Stimulated activated CD4-positive, alpha-beta T cell treated with anti-CD3 and anti-CD28 coated beads, Interleukin-4, amount 100 ng/mL, for 24 hours (primary cell): ENCODE measurements around the gene CDH13.

Experiments
- DNase-seq: peaks from one replicate; pipeline ENCODE4 v3.0.0-alpha.2; 2020

CDH13 gene

DNA sequence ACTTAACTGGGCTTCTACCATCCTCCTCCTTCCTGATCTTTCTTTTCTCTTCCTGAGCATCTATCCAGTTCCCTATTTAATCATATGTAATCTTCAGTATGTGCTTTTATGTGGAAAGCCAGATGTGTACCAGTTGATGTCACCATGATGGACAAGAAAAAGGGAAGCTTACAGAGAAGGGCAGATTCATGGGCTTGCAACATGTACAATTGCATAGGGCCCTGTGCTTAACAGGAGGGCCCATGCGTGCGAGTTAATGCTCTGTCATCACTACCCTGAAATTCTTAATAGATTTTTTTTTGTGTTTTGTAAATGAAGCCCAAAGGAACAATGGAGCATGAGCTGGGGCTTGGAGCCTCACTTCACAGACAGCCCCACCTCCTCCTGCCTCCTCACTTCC, 124.3 kb downstream of the CDH13 start:
- no peak for DNase-seq

- DNase-seq: no peak
These were observed 125.4 kb downstream of the CDH13 start for GRCh38 chr16:82752172-82752571.

- no peak for DNase-seq
These were observed 127.1 kb downstream of the CDH13 start for GRCh38 chr16:82753821-82754220.

DNA sequence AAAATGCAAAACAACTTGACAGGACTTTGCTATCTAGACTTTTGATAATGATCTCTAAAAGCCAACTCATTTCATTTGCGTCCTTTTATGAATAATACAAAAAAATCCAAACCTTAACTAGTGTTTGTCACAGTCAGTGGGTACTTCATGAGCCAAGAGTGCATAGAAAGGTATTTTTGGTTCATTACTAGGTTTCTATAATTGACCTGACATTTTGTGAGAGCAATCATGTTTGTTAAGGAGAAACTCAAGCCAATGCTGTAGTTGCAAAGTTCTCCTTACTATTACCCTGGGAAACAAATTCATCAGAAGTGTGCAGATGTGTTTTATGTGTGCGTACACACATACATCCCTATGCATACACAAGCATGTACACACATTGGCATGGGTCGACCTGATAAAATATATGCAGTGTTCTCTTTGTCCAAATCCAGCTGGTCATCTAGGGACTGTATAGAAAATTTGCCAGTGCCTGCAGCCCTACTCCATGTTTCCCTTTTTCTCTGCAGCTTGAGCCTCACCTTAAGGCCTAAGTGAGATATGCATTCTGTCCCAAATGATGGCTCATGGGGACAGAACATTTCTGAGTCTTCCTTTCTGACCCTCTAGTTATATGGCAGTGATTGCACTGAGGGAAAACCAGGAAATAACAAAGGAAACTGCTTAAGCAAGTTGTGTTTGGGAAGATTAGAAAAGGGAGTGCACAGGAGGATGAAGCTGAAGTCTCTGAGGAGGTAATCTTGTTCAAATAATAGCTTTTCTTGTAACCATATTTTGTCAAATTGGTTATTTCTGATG, 128.1 kb downstream of the CDH13 start:
- no peak for DNase-seq

GRCh38 chr16:82755570-82756282, 129.0 kb downstream of the CDH13 start:
- no peak for DNase-seq

GRCh38 chr16:82756283-82756599, 129.5 kb downstream of the CDH13 start:
- DNase-seq: no peak

DNA sequence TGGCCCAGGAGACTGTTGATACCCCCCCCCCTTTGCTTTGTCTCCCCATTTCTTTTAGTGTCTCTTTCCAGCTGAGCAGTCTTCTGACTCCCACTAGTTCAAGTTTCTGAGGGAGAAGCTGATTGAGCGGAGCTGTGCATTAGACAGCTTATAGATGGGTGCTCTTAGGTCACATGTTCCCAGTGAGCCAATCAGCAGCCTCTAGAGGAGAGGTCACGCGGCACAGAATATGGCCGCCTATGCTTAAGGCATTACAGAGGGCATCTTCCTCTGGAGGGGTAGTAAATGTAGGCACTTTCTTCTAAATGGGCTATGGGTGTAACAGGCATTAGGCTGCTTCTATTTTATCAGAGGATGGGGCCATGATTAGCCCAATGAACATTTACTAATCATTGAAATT, 131.6 kb downstream of the CDH13 start:
- DNase-seq: no peak

- no peak for DNase-seq
These were observed 132.1 kb downstream of the CDH13 start for GRCh38 chr16:82758904-82759303.

- no peak for DNase-seq
These were observed 134.5 kb downstream of the CDH13 start for GRCh38 chr16:82761236-82761635.

GRCh38 chr16:82761858-82762257, 135.1 kb downstream of the CDH13 start:
- no peak for DNase-seq

DNA sequence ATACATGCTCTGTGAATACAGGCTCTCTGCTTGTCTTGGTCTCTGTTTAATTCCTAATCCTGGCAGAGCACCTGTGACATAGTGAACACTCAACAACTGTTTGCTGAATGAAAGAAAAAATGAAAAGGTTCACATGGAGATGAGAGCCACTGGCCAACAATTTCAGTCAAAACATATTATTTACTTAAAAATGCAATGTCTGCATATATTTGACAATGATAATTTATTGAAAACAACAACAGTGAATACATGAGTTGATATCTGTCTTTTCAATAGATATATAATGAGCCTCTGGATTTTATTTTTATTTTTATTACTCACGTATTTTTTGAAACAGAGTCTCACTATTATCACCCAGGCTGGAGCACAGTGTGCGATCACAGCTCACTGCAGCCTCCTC, 136.6 kb downstream of the CDH13 start:
- no peak for DNase-seq

- DNase-seq: no peak
These were observed 140.4 kb downstream of the CDH13 start for GRCh38 chr16:82767198-82767597.

- no peak for DNase-seq
These were observed 141.0 kb downstream of the CDH13 start for GRCh38 chr16:82767808-82768207.

- DNase-seq: no peak
These were observed 143.1 kb downstream of the CDH13 start for GRCh38 chr16:82769845-82770244.

DNA sequence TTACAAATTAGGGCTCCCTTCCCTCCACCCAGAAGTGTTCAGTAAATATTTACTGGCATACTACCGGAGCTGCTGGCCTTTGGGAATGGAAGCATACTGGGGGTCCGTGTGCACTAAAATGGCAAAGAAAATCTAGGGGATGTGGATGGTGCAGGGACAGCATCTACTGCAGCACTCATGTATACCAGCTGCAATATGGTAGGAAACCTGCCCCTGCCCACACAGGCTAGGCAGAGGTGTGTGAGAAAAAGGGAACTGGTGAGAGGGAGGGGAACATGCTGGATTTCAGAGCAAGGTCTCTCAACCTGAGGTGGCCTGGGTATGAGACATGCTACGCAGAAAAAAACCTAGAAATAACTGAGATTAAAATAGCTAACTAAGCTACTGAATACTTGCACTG, 145.4 kb downstream of the CDH13 start:
- DNase-seq: no peak

DNA sequence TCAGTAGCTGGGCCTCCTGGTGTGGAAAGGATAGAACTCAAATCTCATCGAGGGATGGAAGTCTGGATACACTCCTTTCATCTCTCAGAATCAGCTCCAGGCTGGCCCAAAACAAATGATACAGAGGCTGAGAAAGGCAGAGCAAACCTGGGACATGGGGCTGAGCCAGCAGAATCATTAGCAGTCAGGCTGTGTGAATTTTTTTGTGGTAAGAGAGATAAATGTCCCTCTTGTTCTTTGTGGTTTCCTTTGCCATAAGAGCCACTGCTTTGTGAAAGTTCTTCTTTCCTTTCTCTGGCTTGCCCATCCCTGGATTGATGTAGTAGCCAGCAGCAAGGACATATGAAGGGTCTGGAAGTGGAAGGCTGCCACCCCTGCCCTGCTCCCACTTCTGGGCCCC, 146.2 kb downstream of the CDH13 start:
- DNase-seq: no peak

DNA sequence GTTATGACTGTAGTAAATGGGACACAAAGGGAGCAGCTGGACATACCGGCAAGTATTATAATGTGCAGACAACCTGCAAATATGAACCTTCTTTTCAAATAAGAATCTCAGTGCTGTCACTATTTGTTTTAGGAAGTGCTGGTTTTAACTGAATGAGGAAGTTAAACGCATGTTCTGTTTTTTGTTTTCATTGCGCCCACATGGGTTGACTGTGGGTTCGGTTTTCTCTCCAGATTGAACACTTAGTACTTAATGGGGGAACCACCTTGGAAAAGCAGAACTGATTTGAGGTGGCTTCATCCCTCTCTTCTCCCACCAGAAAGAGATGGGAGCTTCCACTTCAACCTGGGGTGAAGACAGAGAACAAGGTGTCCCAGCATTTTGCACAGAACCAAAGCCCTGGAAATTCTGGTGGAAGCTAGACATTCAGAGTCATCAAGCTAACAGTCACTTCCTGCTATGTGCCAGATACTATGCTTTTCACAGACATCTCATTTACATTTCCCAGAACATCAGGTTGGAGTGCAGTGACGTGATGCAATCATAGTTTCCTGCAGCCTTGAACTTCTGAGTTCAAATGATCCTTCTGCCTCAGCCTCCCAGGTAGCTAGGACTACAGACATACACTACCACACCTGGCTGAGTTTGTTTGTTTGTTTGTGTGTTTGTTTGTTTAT, 149.8 kb downstream of the CDH13 start:
- no peak for DNase-seq

GRCh38 chr16:82782715-82783251, 156.0 kb downstream of the CDH13 start:
- DNase-seq: no peak

DNA sequence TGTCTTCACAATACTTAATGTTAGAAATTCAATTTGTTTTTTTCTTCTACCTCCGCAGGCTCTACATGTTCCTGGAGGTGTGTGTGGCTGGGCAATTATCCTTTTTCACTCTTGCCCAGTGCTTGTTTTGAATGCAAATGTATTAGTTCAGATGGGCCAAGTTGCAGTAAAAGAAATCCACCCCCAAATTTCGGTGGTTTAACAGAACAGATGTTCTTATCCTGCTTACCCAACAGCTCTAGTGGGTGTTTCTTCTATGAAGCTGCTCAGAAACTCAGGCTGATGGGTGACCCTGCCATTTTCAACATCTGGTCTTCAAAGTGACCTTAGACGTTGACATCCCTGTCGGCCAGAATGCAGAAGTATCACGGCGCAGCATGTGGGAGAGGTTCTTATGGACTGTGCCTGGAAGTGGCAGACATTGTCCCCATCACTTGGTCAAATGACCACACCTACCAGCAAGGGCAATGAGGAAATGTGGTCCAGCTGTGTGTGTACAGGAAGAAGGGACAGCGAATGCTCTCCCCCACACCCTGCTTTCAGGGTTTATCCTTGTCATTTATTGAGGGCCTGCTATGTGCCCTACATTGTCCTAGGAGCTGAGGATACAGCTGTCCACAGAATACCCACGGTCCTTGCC, 157.3 kb downstream of the CDH13 start:
- DNase-seq: no peak

GRCh38 chr16:82784573-82784968, 157.8 kb downstream of the CDH13 start:
- DNase-seq: no peak

- no peak for DNase-seq
These were observed 161.5 kb downstream of the CDH13 start for GRCh38 chr16:82788225-82788624.

DNA sequence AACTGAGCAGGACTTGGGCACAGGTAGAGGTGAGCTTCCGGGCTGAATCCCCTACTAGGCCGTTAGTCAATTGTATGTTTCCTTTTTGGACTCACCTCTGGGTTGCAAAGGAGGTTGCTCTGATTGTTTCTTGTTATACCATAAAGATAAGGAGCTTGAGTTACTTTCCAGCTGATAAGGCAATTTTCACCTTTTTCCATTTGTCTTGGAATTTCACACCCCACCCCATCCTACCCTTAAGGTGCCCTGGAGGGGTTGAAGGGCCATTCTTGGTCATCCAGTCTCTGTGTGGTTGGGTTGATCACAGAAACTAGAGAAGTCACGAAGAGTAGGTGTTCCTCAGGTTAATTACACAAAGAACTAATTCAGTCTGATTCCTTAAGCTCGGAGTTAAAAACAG, 162.2 kb downstream of the CDH13 start:
- no peak for DNase-seq

DNA sequence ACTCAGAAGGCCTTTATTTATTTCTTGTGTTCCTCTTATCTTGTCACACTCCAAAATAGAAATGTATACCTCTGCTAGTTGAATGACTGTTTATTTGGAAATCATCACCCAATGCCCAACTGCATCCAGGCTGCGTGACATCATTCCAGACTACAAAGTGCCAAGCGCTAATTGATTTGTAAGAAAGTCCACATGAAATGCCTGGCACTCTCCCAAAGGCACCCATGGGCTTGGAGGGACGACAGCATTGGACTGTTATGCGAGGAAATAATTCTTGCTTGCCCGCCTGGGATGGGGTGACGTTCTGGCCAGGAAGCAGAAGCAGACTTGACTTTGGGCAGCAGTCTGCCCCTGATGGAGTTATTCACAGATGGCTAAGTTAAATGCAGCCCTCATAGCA, 165.9 kb downstream of the CDH13 start:
- DNase-seq: no peak
